GM12878 (cell line): ENCODE measurements around the gene ZNF619. TPM values are rescaled to one million over a fixed set of nuclear protein-coding genes. Genes with fewer than 3 reads are reported as not detected.

Source experiments
- E2F8 ChIP-seq: fragments of 450-650 bp; IDR thresholded peaks from 2 replicates; pipeline ENCODE4 v1.6.1; 2018; ENCODE audit warnings: mild to moderate bottlenecking, low read depth, moderate library complexity; ENCODE audit not compliant: partially characterized antibody
- HSF1 ChIP-seq: fragments of 150-350 bp; IDR thresholded peaks from 2 replicates; pipeline ENCODE4 v1.6.1; 2014; ENCODE audit warnings: mild to moderate bottlenecking, low read depth, low read length
- KDM1A ChIP-seq: fragments of 200-600 bp; sonication (generic); IDR thresholded peaks from 2 replicates; pipeline ENCODE4 v1.6.1; 2016; ENCODE audit warnings: borderline replicate concordance
- NFXL1 ChIP-seq: fragments of 450-650 bp; IDR thresholded peaks from 2 replicates; pipeline ENCODE4 v1.6.1; 2017; ENCODE audit warnings: antibody characterized with exemption, mild to moderate bottlenecking, borderline replicate concordance
- PRDM15 ChIP-seq: fragments of 450-650 bp; formaldehyde crosslinking; IDR thresholded peaks from 2 replicates; pipeline ENCODE4 v1.4.0; 2020; ENCODE audit warnings: mild to moderate bottlenecking, moderate library complexity
- SIX5 ChIP-seq: IDR thresholded peaks from 2 replicates; pipeline ENCODE4 v1.6.1; 2011; ENCODE audit warnings: mild to moderate bottlenecking, low read depth, low read length, moderate library complexity; ENCODE audit not compliant: severe bottlenecking
- SREBF2 ChIP-seq: IDR thresholded peaks from 2 replicates; pipeline ENCODE4 v1.6.1; 2012; ENCODE audit warnings: mild to moderate bottlenecking, low read length
- polyA plus RNA-seq, 11 experiments: library from polyadenylated mRNA; depleted of rRNA in 4 of 11; unstranded in 6 of 11; stranded (reverse) in 5 of 11; fragments of >200 nt; fragmentation: Nextera tagmentation in 4 of 11; fragmentation: Illumina TruSeq in 1 of 11; extraction: Ambion mirVana in 4 of 11; extraction: Trizol in 1 of 11; gene quantifications; 1 replicate in 1 of 11; 2 replicates in 10 of 11; pipeline versions ENCODE4 v1.2.1 to v1.2.3, GENCODE V29; 2011 to 2016; ENCODE audit warnings: inconsistent platforms in 2 of 11, missing spikeins in 2 of 11, low read depth in 1 of 11
- total RNA-seq, 4 experiments: library from RNA; depleted of rRNA in 3 of 4; stranded (reverse); fragments of >200 nt in 3 of 4; fragmentation: Illumina TruSeq in 1 of 4; extraction: Trizol in 1 of 4; gene quantifications; 2 replicates each; pipeline versions ENCODE4 v1.2.1 to v1.2.3, GENCODE V29; 2013 to 2021

Gene ZNF619
- total and polyA plus RNA-seq, 10 of the 15 experiments (the other 5 are each of a cell fraction or from before 2014, with no cell fraction given), result 0.42 to 7.5 (median 3.7) TPM

- TF ChIP-seq HSF1, result no peak
- no peak for TF ChIP-seq NFXL1
- TF ChIP-seq SIX5, result no peak
- TF ChIP-seq E2F8, result no peak
- no peak for TF ChIP-seq SREBF2
- TF ChIP-seq PRDM15, result no peak
- TF ChIP-seq KDM1A, result no peak
Observed at GRCh38 chr3:40445062-40445461, 31.9 kb upstream of the ZNF619 start (continued).
